RWPE2 (cell line): ENCODE results near the gene ALK.

Experiments used
- ATAC-seq: fragments of 200-7000 bp; cut with Tn5 transposase; 3 replicates; pipeline ENCODE4 v1.9.1; 2021; ENCODE audit warnings: low read depth
- DNase-seq: peaks from one replicate; pipeline ENCODE4 v3.0.0-alpha.2; 2020; ENCODE audit warnings: low spot score
- H3K27ac ChIP-seq: fragments of 450-650 bp; 2 replicates; pipeline ENCODE4 v1.5.1; 2017; ENCODE audit warnings: mild to moderate bottlenecking; ENCODE audit not compliant: poor library complexity, severe bottlenecking
- H3K27me3 ChIP-seq: fragments of 250-450 bp; sonication (Bioruptor Pico); 2 replicates; pipeline ENCODE4 v1.5.1; 2021; ENCODE audit warnings: mild to moderate bottlenecking, moderate library complexity; ENCODE audit not compliant: insufficient read depth, poor library complexity, severe bottlenecking
- H3K36me3 ChIP-seq: fragments of 250-450 bp; sonication (Bioruptor Pico); 2 replicates; pipeline ENCODE4 v1.5.1; 2020; ENCODE audit warnings: low read depth, mild to moderate bottlenecking, moderate library complexity
- H3K4me1 ChIP-seq: fragments of 250-450 bp; sonication (Bioruptor Pico); 2 replicates; pipeline ENCODE4 v1.5.1; 2021; ENCODE audit warnings: mild to moderate bottlenecking, moderate library complexity; ENCODE audit not compliant: insufficient read depth, poor library complexity, severe bottlenecking
- H3K4me3 ChIP-seq: fragments of 250-450 bp; sonication (Bioruptor Pico); 2 replicates; pipeline ENCODE4 v1.5.1; 2021; ENCODE audit warnings: mild to moderate bottlenecking, moderate library complexity; ENCODE audit not compliant: severe bottlenecking
- H3K9me3 ChIP-seq: fragments of 250-450 bp; sonication (Bioruptor Pico); 2 replicates; pipeline ENCODE4 v1.5.1; 2021; ENCODE audit warnings: mild to moderate bottlenecking, moderate library complexity; ENCODE audit not compliant: severe bottlenecking
- TF ChIP-seq, protein P1 (sequence below): fragments of 450-650 bp; IDR thresholded peaks from one replicate; pipeline ENCODE4 v1.5.1; 2017; ENCODE audit warnings: mild to moderate bottlenecking, moderate library complexity; ENCODE audit not compliant: poor library complexity, severe bottlenecking

The ALK gene

GRCh38 chr2:29702276-29702675, 219.1 kb downstream of the ALK start:
- TF ChIP-seq, protein P1, sequence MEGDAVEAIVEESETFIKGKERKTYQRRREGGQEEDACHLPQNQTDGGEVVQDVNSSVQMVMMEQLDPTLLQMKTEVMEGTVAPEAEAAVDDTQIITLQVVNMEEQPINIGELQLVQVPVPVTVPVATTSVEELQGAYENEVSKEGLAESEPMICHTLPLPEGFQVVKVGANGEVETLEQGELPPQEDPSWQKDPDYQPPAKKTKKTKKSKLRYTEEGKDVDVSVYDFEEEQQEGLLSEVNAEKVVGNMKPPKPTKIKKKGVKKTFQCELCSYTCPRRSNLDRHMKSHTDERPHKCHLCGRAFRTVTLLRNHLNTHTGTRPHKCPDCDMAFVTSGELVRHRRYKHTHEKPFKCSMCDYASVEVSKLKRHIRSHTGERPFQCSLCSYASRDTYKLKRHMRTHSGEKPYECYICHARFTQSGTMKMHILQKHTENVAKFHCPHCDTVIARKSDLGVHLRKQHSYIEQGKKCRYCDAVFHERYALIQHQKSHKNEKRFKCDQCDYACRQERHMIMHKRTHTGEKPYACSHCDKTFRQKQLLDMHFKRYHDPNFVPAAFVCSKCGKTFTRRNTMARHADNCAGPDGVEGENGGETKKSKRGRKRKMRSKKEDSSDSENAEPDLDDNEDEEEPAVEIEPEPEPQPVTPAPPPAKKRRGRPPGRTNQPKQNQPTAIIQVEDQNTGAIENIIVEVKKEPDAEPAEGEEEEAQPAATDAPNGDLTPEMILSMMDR = no peak
- ATAC-seq = no peak
- H3K27ac ChIP-seq = no peak overlapping the region

GRCh38 chr2:29700560-29700959, 220.8 kb downstream of the ALK start:
- peak; percentile 71 for ATAC-seq
- DNase-seq = no peak
- TF ChIP-seq, protein P1 = no peak
- Histone ChIP-seq H3K4me1 (peaks cover 5% of the 10 kb centered on the region), H3K27me3 (no peaks in the 10 kb centered on the region), H3K36me3 (no peaks in the 10 kb centered on the region), H3K27ac (peak overlapping the region; percentile 67), H3K4me3 (no peak overlapping the region), H3K9me3 (no peaks in the 10 kb centered on the region)

More at GRCh38 chr2:29702276-29702675, 219.1 kb downstream of the ALK start:
- H3K27me3 ChIP-seq = no peaks in the 10 kb centered on the region
- H3K4me1 ChIP-seq = peaks cover 5% of the 10 kb centered on the region
- no peak overlapping the region for H3K4me3 ChIP-seq
- no peaks in the 10 kb centered on the region for H3K36me3 ChIP-seq
- no peak for DNase-seq
- no peaks in the 10 kb centered on the region for H3K9me3 ChIP-seq

- Histone ChIP-seq H3K36me3 (no peaks in the 10 kb centered on the region), H3K27ac (no peak overlapping the region), H3K4me1 (peaks cover 5% of the 10 kb centered on the region), H3K27me3 (no peaks in the 10 kb centered on the region), H3K9me3 (no peaks in the 10 kb centered on the region), H3K4me3 (no peak overlapping the region)
- no peak for ATAC-seq
- TF ChIP-seq, protein P1 = no peak
- no peak for DNase-seq
These were observed 222.3 kb downstream of the ALK start for GRCh38 chr2:29699045-29699444.

GRCh38 chr2:29698216-29698615, 223.2 kb downstream of the ALK start:
- Histone ChIP-seq H3K4me3 (no peak overlapping the region), H3K36me3 (no peaks in the 10 kb centered on the region), H3K4me1 (peaks cover 5% of the 10 kb centered on the region), H3K27me3 (no peaks in the 10 kb centered on the region), H3K9me3 (no peaks in the 10 kb centered on the region), H3K27ac (no peak overlapping the region)
- TF ChIP-seq, protein P1 = no peak
- no peak for ATAC-seq
- no peak for DNase-seq

DNA sequence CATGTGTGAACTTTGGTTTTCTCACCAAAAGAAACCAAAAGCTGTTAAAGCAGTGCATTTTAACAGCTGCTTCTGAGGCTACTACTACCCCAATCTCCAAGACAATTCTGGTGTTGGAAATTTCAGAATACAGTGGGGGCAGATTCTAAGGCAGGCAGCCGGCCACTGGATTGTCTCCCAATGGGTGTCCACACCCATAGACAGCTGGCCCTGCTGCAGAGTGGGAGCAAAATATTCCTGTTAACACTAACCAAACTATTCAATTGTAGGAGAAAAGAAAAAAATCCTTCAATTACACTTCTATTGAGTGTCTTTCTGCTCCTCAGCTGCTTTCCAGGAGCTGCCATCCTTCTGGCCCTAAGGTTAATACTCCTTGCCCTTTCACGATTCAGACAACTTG, 223.7 kb downstream of the ALK start:
- no peaks in the 10 kb centered on the region for H3K27me3 ChIP-seq
- no peaks in the 10 kb centered on the region for H3K9me3 ChIP-seq
- ATAC-seq = no peak
- no peak overlapping the region for H3K4me3 ChIP-seq
- no peak for DNase-seq
- peaks cover 5% of the 10 kb centered on the region for H3K4me1 ChIP-seq
- H3K36me3 ChIP-seq = no peaks in the 10 kb centered on the region
- TF ChIP-seq, protein P1 = no peak
- no peak overlapping the region for H3K27ac ChIP-seq
